Heart right ventricle (tissue), 16 donors: Measurements from ENCODE around the gene TREM1. TPM values are rescaled to one million over a fixed set of nuclear protein-coding genes. Genes with fewer than 3 reads are reported as not detected.

Source experiments
- ATAC-seq, 8 donors: fragments of 200-7000 bp; cut with Tn5 transposase; one replicate each; pipeline ENCODE4 v1.9.1; 2020; ENCODE audit warnings: mild to moderate bottlenecking in 8 of 8, moderate library complexity in 8 of 8, moderate number of reproducible peaks in 1 of 8
- DNase-seq, 2 donors: peaks; one replicate each; pipeline ENCODE4 v3.0.0-alpha.2; 2020
- H3K27ac ChIP-seq, 10 donors: fragments of 200-600 bp; sonication (generic) in 2 of 10; one replicate each; pipeline versions ENCODE4 v1.5.0 to v1.8.0; 2020 to 2022; ENCODE audit warnings: mild to moderate bottlenecking in 3 of 10
- H3K27me3 ChIP-seq, 7 donors: fragments of 200-600 bp; one replicate each; pipeline ENCODE4 v1.8.0; 2021 to 2022; ENCODE audit warnings: mild to moderate bottlenecking in 2 of 7
- H3K36me3 ChIP-seq, 9 donors: fragments of 200-600 bp; sonication (generic) in 1 of 9; one replicate each; pipeline versions ENCODE4 v1.5.0 to v1.8.0; 2020 to 2022; ENCODE audit warnings: mild to moderate bottlenecking in 2 of 9
- H3K4me1 ChIP-seq, 9 donors: fragments of 200-600 bp; sonication (generic) in 1 of 9; one replicate each; pipeline versions ENCODE4 v1.5.0 to v1.8.0; 2020 to 2022; ENCODE audit warnings: mild to moderate bottlenecking in 4 of 9
- H3K4me3 ChIP-seq, 10 donors: fragments of 200-600 bp; sonication (generic) in 2 of 10; one replicate each; pipeline versions ENCODE4 v1.5.0 to v1.8.0; 2020 to 2022; ENCODE audit warnings: mild to moderate bottlenecking in 7 of 10, moderate library complexity in 2 of 10
- H3K9me3 ChIP-seq, 11 donors: fragments of 200-600 bp in 10 of 11; sonication (generic) in 2 of 11; one replicate each; pipeline versions ENCODE4 v1.5.0 to v1.8.0; 2013 to 2022; ENCODE audit warnings: mild to moderate bottlenecking in 2 of 11, control low read depth in 1 of 11, moderate library complexity in 1 of 11
- CTCF ChIP-seq, 9 donors: fragments of 200-600 bp; sonication (generic) in 2 of 9; IDR thresholded peaks; one replicate each; pipeline versions ENCODE4 v1.5.0 to v1.8.0; 2021 to 2022; ENCODE audit warnings: antibody characterized with exemption in 9 of 9, mild to moderate bottlenecking in 5 of 9, moderate library complexity in 1 of 9
- WGBS, 2 donors: extraction: QIAGEN DNeasy Blood & Tissue Kit; methylation state at CpG; one replicate each; pipeline ENCODE4 v1.1.7; 2013; ENCODE audit warnings: inconsistent platforms in 1 of 2; 5-methylcytosine and 5-hydroxymethylcytosine counted together
- intact Hi-C, 10 donors: fragments of 100-400 bp; cut with DNase I; formaldehyde crosslinking; loops; one replicate each; pipeline versions ENCODE4 v1.11.1 to v1.14.2; 2022
- polyA plus RNA-seq, 2 donors: library from polyadenylated mRNA; stranded (reverse); fragments of 200-250 nt; gene quantifications; one replicate each; pipeline ENCODE4 v1.2.3, GENCODE V29; 2013
- total RNA-seq, 10 donors: library from RNA; stranded (reverse); fragmentation: NEBNext Ultra II Directional in 3 of 10; extraction: Animal tissue kit (Norgen Biotek cat#: 25700) in 3 of 10; gene quantifications; one replicate each; pipeline versions ENCODE4 v1.2.1 to v1.2.4, GENCODE V29; 2021 to 2023
- donor health status: Arrhythmogenic right ventricular cardiomyopathy.
- donor health status: ischemic (EF 13 %, LVEDD 7.1; RV severe dilation, severe dysfunction).
- donor health status: healthy with polysubstance abuse.
- donor health status: DM: no; HTN: yes; CAD: no.
- donor health status: DM: no; HTN: no; CAD: no.
- donor health status: ischemic (EF 25% LVEDD 6.9; RV normal size, moderate dysfunction).
- donor health status: ischemic (EF 25% LVEDD 5.7; RV mildly dilated, moderate dysfunction).
- donor health status: healthy.
- donor health status: DM: yes; HTN: yes; CAD: no.
- donor health status: Ischemic cardiomyopathy.
- donor health status: ischemic (EF 35%, LVEDD 5.7; RV mildly dilated, moderate dysfunction).
- donor health status: nonischemic (EF 11% LVEDD 7.7; RV severe dilation, severe dysfunction).
- donor health status: DM: yes; HTN: yes; CAD: no.
- donor health status: PGD.
- donor health status: ischemic (EF 29% LVEDD 5.4; RV normal size, mild dysfunction).
- donor health status: nonischemic (EF 23%, LVEDD 6.1; RV moderate dilation, normal function).

The TREM1 gene
- total and polyA plus RNA-seq, 12 donors: 0.35 to 12.4 (median 1.00) TPM; not detected in 1

GRCh38 chr6:41277605-41278004 lies 8.9 kb downstream of the TREM1 start:
- ATAC-seq: peak in 1 of 8 donors; percentile 42
- H3K27me3 ChIP-seq: peaks cover 0 to 25% (median 3%) of the 10 kb centered on the region in 7 donors
- no peaks in the 10 kb centered on the region for H3K36me3 ChIP-seq
- DNase-seq: peak in 1 of 2 donors; percentile 21
- intact Hi-C loops: no loop called here
- WGBS, 2 donors: 65 to 72% methylated on average over 2 of the region's 2 CpGs
- peak overlapping the region in 1 of 10 donors; percentile 65 for H3K27ac ChIP-seq
- H3K9me3 ChIP-seq: no peaks in the 10 kb centered on the region
- TF ChIP-seq CTCF (IDR thresholded peaks at IDR 0.05): no peak
- peaks cover 0 to 74% (median 0%) of the 10 kb centered on the region in 9 donors for H3K4me1 ChIP-seq
- no peak overlapping the region for H3K4me3 ChIP-seq

- DNase-seq (no peak), ATAC-seq (no peak)
- no peak for TF ChIP-seq CTCF (IDR thresholded peaks at IDR 0.05)
- peak overlapping the region in 1 of 10 donors; percentile 84 for H3K27ac ChIP-seq
- H3K4me3 ChIP-seq: no peak overlapping the region
- H3K9me3 ChIP-seq: no peaks in the 10 kb centered on the region
- intact Hi-C loops: no loop called here
- 76 to 78% methylated on average over 4 of the region's 4 CpGs for WGBS, 2 donors
- peaks cover 0 to 78% (median 0%) of the 10 kb centered on the region in 9 donors for H3K4me1 ChIP-seq
- peaks cover 0 to 25% (median 3%) of the 10 kb centered on the region in 7 donors for H3K27me3 ChIP-seq
- H3K36me3 ChIP-seq: no peaks in the 10 kb centered on the region
These were observed 11.0 kb downstream of the TREM1 start for GRCh38 chr6:41275489-41275888.

- intact Hi-C loops: no loop called here
- 93 to 94% methylated on average over 2 of the region's 2 CpGs for WGBS, 2 donors
- no peak overlapping the region for H3K4me3 ChIP-seq
- TF ChIP-seq CTCF (IDR thresholded peaks at IDR 0.05): no peak
- peaks cover 0 to 25% (median 3%) of the 10 kb centered on the region in 7 donors for H3K27me3 ChIP-seq
- H3K4me1 ChIP-seq: peaks cover 0 to 67% (median 0%) of the 10 kb centered on the region in 9 donors
- ATAC-seq: no peak
- peak overlapping the region in 1 of 10 donors; percentile 84 for H3K27ac ChIP-seq
- no peaks in the 10 kb centered on the region for H3K9me3 ChIP-seq
- H3K36me3 ChIP-seq: no peaks in the 10 kb centered on the region
- no peak for DNase-seq
These were observed 12.2 kb downstream of the TREM1 start for GRCh38 chr6:41274256-41274655.

GRCh38 chr6:41273714-41274113 lies 12.8 kb downstream of the TREM1 start:
- Histone ChIP-seq H3K36me3 (no peaks in the 10 kb centered on the region), H3K27ac (peak overlapping the region in 1 of 10 donors; percentile 84), H3K4me3 (no peak overlapping the region), H3K4me1 (peaks cover 0 to 62% (median 0%) of the 10 kb centered on the region in 9 donors), H3K9me3 (no peaks in the 10 kb centered on the region), H3K27me3 (peaks cover 0 to 25% (median 3%) of the 10 kb centered on the region in 7 donors)
- TF ChIP-seq CTCF (IDR thresholded peaks at IDR 0.05): no peak
- intact Hi-C loops: no loop called here
- 78 to 83% methylated on average over 5 of the region's 5 CpGs for WGBS, 2 donors
- ATAC-seq (no peak), DNase-seq (no peak)
